Spleen (tissue), 11 donors: ENCODE measurements around the gene NKG7. TPM values are rescaled to one million over a fixed set of nuclear protein-coding genes. Genes with fewer than 3 reads are reported as not detected.
"Not testable (repeated sequence)": the region's sequence is repeated elsewhere in the genome, so short reads cannot be mapped to it uniquely, and the experiment has no call there.

ENCODE experiments used
- DNase-seq: peaks from one replicate; pipeline ENCODE4 v3.0.0-alpha.2; 2020
- H3K27ac ChIP-seq, 8 donors: fragments of 200-600 bp; sonication (generic) in 7 of 8; 1 replicate in 4 of 8; 2 replicates in 4 of 8; pipeline versions ENCODE4 v1.5.0 to v1.8.0; 2016 to 2021; ENCODE audit warnings: inconsistent platforms in 4 of 8, mild to moderate bottlenecking in 4 of 8, moderate library complexity in 1 of 8
- H3K27me3 ChIP-seq, 7 donors: fragments of 200-600 bp; sonication (generic) in 6 of 7; replicated peaks in 1 of 7; 1 replicate in 4 of 7; 2 replicates in 3 of 7; pipeline versions ENCODE4 v1.5.0 to v1.8.0; 2016 to 2021; ENCODE audit warnings: inconsistent platforms in 3 of 7, mild to moderate bottlenecking in 1 of 7
- H3K36me3 ChIP-seq, 6 donors: fragments of 200-600 bp; sonication (generic) in 5 of 6; 1 replicate in 4 of 6; 2 replicates in 2 of 6; pipeline versions ENCODE4 v1.5.0 to v1.8.0; 2016 to 2021; ENCODE audit warnings: inconsistent platforms in 2 of 6
- H3K4me1 ChIP-seq, 6 donors: fragments of 200-600 bp; sonication (generic) in 5 of 6; 1 replicate in 3 of 6; 2 replicates in 3 of 6; pipeline versions ENCODE4 v1.5.0 to v1.8.0; 2016 to 2021; ENCODE audit warnings: inconsistent platforms in 3 of 6
- H3K4me3 ChIP-seq, 8 donors: fragments of 200-600 bp; sonication (generic) in 7 of 8; 1 replicate in 4 of 8; 2 replicates in 4 of 8; pipeline versions ENCODE4 v1.5.0 to v1.8.0; 2016 to 2021; ENCODE audit warnings: inconsistent platforms in 4 of 8, mild to moderate bottlenecking in 4 of 8, moderate library complexity in 2 of 8
- H3K9me3 ChIP-seq, 8 donors: fragments of 200-600 bp; sonication (generic) in 7 of 8; 1 replicate in 4 of 8; 2 replicates in 4 of 8; pipeline versions ENCODE4 v1.5.0 to v1.8.0; 2016 to 2021; ENCODE audit warnings: inconsistent platforms in 4 of 8
- CTCF ChIP-seq, 11 experiments: fragments of 200-600 bp in 7 of 11; fragments of 450-650 bp in 4 of 11; sonication (generic) in 4 of 11; IDR thresholded peaks in 8 of 11; conservative IDR thresholded peaks in 3 of 11; 1 replicate in 7 of 11; 2 replicates in 4 of 11; pipeline versions ENCODE4 v1.4.0 to v1.8.0; 2016 to 2021; ENCODE audit warnings: antibody characterized with exemption in 11 of 11, inconsistent platforms in 4 of 11, mild to moderate bottlenecking in 1 of 11
- POLR2A ChIP-seq, 3 donors: fragments of 450-650 bp; IDR thresholded peaks; one replicate each; pipeline ENCODE4 v1.5.1; 2017; ENCODE audit warnings: antibody characterized with exemption in 3 of 3, mild to moderate bottlenecking in 1 of 3
- POLR2AphosphoS5 ChIP-seq, 3 donors: sonication (generic); formaldehyde crosslinking; IDR thresholded peaks; one replicate each; pipeline ENCODE4 v1.5.1; 2017; ENCODE audit warnings: antibody characterized with exemption in 3 of 3
- WGBS, 5 donors: extraction: QIAGEN DNeasy Blood & Tissue Kit in 3 of 5; methylation state at CpG; one replicate each; pipeline versions ENCODE4 v1.1.5 to v1.1.7; 2013 to 2018; 5-methylcytosine and 5-hydroxymethylcytosine counted together
- intact Hi-C: fragments of 100-400 bp; cut with DNase I; formaldehyde crosslinking; loops from one replicate; pipeline ENCODE4 v1.15.0; 2023; ENCODE audit warnings: low total_unique reads
- polyA plus RNA-seq, 3 donors: library from polyadenylated mRNA; stranded (reverse); fragments of 200-250 nt; gene quantifications; one replicate each; pipeline ENCODE4 v1.2.1, GENCODE V29; 2013
- total RNA-seq, 7 donors: library from RNA; depleted of rRNA in 3 of 7; stranded (reverse); fragments of >200 nt in 3 of 7; fragmentation: NEBNext Ultra II Directional in 4 of 7; extraction: Animal tissue kit (Norgen Biotek cat#: 25700) in 4 of 7; gene quantifications; one replicate each; pipeline versions ENCODE4 v1.1.0 to v1.2.1, GENCODE V29; 2016 to 2021
- donor health status: healthy with polysubstance abuse.
- donor health status: DM: no; HTN: no; CAD: no; lungs with moderate emphysema.
- donor health status: DM: no; HTN: no; CAD: no.
- donor health status: Bipolar disorder and iron deficiency.
- donor health status: healthy.
- donor health status: DM: no; HTN: no; CAD: no.
- donor health status: DM: yes; HTN: yes; CAD: no.

Gene NKG7
- total and polyA plus RNA-seq, 10 donors, result 30.8 to 144 (median 75.1) TPM

- Histone ChIP-seq H3K9me3 (no peaks in the 10 kb centered on the region), H3K4me3 (no peak overlapping the region), H3K27me3 (peaks cover 0 to 40% (median 9%) of the 10 kb centered on the region in 7 donors), H3K36me3 (peaks cover 0 to 23% (median 0%) of the 10 kb centered on the region in 6 donors), H3K27ac (peak overlapping the region in 4 of 8 donors; percentile 10 to 95 (median 88)), H3K4me1 (peaks cover 3 to 78% (median 39%) of the 10 kb centered on the region in 6 donors)
- intact Hi-C loops, result loop anchor here (10.0 kb wide), 1 partner anchor 236 kb away; no protein-coding TSS in a partner anchor
- WGBS, 5 donors, result 68 to 87% (median 82%) methylated on average over 2 of the region's 2 CpGs
- TF ChIP-seq CTCF (IDR thresholded peaks at IDR 0.05 in 8 of 11, conservative IDR thresholded peaks at IDR 0.05 in 3 of 11) (no peak), POLR2A (IDR thresholded peaks at IDR 0.05) (no peak), POLR2AphosphoS5 (IDR thresholded peaks at IDR 0.05) (no peak)
- no peak for DNase-seq
Measured at GRCh38 chr19:51418707-51419106, 46.3 kb upstream of the NKG7 start.

GRCh38 chr19:51417810-51418157 lies 45.3 kb upstream of the NKG7 start:
- no peaks in the 10 kb centered on the region for H3K9me3 ChIP-seq
- TF ChIP-seq CTCF (IDR thresholded peaks at IDR 0.05 in 8 of 11, conservative IDR thresholded peaks at IDR 0.05 in 3 of 11) (no peak), POLR2AphosphoS5 (IDR thresholded peaks at IDR 0.05) (no peak), POLR2A (IDR thresholded peaks at IDR 0.05) (no peak)
- 32 to 56% (median 51%) methylated on average over 3 of the region's 3 CpGs for WGBS, 5 donors
- no peak for DNase-seq
- peaks cover 0 to 32% (median 0%) of the 10 kb centered on the region in 6 donors for H3K36me3 ChIP-seq
- intact Hi-C loops, result loop anchor here (10.0 kb wide), 1 partner anchor 237 kb away; no protein-coding TSS in a partner anchor
- H3K27me3 ChIP-seq, result peaks cover 0 to 32% (median 9%) of the 10 kb centered on the region in 7 donors
- H3K4me1 ChIP-seq, result peaks cover 3 to 78% (median 39%) of the 10 kb centered on the region in 6 donors
- H3K4me3 ChIP-seq, result peak overlapping the region in 6 of 8 donors; percentile 15 to 74 (median 44)
- peak overlapping the region; percentile 63 to 95 (median 83) for H3K27ac ChIP-seq

GRCh38 chr19:51417107-51417809 lies 44.8 kb upstream of the NKG7 start, which contains the start of gene SIGLEC10:
SIGLEC10 (minus strand) TSS chr19:51417642; CDS start chr19:51417581, 61 bp downstream.
- Histone ChIP-seq H3K36me3 (peaks cover 0 to 38% (median 0%) of the 10 kb centered on the region in 6 donors), H3K9me3 (no peaks in the 10 kb centered on the region), H3K4me3 (peak within 1 kb of the TSS; percentile 6 to 74 (median 40)), H3K4me1 (peaks cover 3 to 78% (median 39%) of the 10 kb centered on the region in 6 donors), H3K27me3 (peaks cover 0 to 26% (median 9%) of the 10 kb centered on the region in 7 donors), H3K27ac (peak within 1 kb of the TSS; percentile 63 to 95 (median 83))
- 7 to 30% (median 24%) methylated on average over 7 to 21 of the region's 21 CpGs for WGBS, 5 donors
- peak; percentile 95 for DNase-seq
- peak in 1 of 11 experiments; percentile 18 for TF ChIP-seq CTCF (IDR thresholded peaks at IDR 0.05 in 8 of 11, conservative IDR thresholded peaks at IDR 0.05 in 3 of 11)
- peak in 1 of 3 donors; percentile 41 for TF ChIP-seq POLR2A (IDR thresholded peaks at IDR 0.05)
- peak; percentile 81 to 91 (median 87) for TF ChIP-seq POLR2AphosphoS5 (IDR thresholded peaks at IDR 0.05)
- intact Hi-C loops, result loop anchor here (10.0 kb wide), 1 partner anchor 238 kb away; no protein-coding TSS in a partner anchor

- Histone ChIP-seq H3K4me3 (peak overlapping the region in 7 of 8 donors; percentile 15 to 74 (median 42)), H3K36me3 (peaks cover 0 to 46% (median 0%) of the 10 kb centered on the region in 6 donors), H3K27ac (peak overlapping the region in 7 of 8 donors; percentile 63 to 95 (median 87)), H3K4me1 (peaks cover 0 to 71% (median 33%) of the 10 kb centered on the region in 6 donors), H3K27me3 (peaks cover 0 to 18% (median 5%) of the 10 kb centered on the region in 7 donors)
- DNase-seq, H3K9me3 ChIP-seq: not testable (repeated sequence)
- intact Hi-C loops, result loop anchor here (10.0 kb wide), 1 partner anchor 238 kb away; no protein-coding TSS in a partner anchor
- WGBS, 5 donors, result 69 to 87% (median 79%) methylated on average over 8 to 15 of the region's 15 CpGs
Measured at GRCh38 chr19:51416422-51416821, 44.0 kb upstream of the NKG7 start.
